ENCODE results near the gene PCDH8.
"Not testable (repeated sequence)": the region's sequence is repeated elsewhere in the genome, so short reads cannot be mapped to it uniquely, and the experiment has no call there.

PCDH8 gene

DNA sequence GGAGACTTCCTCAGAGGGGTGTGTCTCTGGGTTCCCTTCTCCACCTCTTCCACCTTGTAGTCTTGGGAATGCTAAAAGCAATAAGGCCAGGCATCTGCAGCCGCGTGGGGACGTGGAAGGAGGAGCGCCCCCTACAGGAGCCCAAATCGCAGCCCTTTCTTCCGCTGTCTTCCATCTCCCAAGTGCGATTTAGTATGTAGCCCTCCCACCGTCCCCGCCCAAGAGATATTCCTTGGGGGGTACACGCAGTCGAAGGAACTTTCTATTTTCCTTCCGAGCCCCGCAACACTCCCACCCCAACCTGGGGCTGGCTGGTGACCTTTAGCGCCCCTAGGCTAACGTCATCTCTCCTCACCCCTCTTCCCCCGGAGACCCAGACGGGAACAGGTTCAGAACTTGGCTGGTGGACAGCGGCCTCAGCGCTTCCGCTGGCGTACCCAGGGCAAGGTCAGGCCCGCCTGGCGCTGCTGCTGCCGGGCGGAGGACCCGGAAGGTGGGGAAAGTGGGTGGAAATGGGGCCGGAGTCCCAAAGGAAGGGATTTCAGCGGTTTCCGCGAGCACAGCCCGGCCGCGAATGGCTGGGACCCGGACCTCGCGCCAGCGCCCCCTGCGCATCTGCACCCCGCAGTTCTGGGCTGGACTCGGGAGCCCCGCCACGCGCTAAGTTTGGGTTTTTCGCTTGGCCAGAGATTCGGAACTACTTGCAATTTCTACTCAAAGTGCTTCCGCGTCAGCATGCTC, 2.1 kb upstream of the PCDH8 start:
- DNase-seq: peak; percentile 81

DNA sequence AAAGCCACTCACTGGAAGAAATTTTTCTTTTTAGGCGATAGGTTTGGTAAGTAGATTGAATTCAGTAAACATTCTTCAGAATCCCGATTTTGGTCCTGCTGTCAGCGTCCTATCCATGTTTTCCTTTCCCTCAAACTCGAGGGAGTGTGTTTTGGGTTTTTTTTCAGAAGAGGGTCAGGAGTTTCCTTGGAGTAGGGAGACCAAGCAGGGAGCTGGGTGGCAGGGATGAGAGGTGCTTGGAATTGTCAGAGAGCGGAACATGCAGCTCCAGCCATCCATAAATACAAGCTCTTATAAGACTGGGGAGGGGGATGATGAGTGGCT, 1.6 kb upstream of the PCDH8 start:
- DNase-seq: no peak

DNA sequence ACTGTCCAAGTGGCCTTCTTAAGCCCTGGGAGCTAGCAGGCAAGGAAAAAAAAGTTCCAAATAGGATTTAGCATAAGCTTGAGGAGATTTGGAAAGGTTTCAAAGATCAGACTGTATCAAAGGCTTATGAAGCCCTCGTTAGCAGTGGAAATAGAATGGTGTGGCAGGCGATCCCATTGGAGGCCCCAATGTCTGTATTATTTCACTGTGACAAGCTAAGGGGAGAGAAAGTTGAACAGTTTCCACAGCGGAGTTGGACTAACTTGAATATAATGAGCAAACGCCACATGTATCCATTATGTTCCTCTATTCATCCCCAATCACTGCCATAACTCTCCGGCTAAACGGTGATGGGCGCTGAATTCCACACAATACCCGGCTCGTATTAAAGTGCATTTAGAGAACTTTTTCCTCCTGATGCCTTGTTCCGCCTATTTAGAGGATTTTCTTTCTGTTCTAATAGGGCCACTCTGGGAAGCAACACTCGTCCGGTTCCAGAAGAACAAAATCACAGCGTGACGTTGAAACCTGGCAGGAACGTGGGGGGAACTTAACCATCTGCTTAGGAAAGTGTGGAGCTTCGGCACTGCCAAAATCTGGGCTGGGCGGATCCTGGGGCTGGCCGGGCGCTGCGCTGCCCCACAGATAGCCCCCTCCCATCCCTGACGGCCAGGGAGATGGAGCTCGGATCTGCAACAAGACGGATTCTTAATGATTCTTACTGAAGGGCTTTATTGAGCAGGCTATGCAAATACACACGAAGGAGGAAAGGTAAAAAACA, 1.0 kb upstream of the PCDH8 start:
- DNase-seq: no peak

DNA sequence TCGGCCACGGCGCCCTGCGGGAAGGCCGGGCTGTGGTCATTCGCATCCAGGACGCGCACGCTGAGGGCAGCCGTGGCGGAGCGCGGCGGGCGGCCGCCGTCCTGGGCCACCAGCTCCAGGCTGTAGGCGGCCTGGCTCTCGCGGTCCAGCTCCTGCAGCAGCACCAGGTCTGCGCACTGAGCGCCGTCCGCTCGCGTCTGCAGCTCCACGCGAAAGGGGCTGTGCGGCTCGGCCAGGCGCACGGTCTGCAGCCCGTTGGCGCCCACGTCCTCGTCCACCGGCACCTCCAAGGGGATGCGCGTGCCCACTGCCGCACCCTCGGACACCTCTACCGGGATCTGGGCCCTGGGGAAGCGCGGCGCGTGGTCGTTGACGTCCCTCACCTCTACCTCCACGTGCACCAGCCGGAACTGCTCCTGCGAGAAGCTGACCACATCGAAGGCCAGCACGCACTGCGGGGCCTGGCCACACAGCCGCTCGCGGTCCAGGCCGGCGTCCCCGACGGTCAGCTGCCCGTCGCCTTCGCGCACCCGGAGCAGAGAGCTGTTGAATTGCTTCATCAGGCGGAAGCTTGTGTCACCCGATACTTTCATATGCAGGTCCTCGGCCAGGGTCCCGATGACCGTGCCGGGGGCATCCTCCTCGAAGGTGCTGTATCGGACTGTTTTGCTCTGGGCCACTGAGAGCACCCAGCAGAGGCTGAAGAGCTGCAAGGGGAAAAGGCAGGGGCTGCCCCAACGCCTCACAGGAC, 583 bp downstream of the PCDH8 start:
- DNase-seq: no peak

DNA sequence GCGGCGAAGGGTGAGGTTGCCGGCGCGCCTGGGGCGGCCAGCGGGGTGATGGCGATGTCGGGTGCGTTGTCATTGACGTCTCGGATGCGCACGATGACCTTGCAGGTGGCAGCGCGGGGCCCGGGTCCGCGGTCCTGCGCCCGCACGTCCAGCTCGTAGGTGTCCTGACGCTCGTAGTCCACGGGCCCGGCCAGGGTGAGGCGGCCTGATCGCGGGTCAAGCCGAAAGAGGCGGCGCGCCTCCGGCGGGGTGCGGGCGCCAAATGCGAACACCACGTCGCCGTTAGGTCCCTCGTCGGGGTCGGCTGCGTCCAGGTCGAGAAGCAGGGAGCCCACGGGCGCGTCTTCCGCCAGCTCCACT, 1.1 kb downstream of the PCDH8 start:
- DNase-seq: no peak

DNA sequence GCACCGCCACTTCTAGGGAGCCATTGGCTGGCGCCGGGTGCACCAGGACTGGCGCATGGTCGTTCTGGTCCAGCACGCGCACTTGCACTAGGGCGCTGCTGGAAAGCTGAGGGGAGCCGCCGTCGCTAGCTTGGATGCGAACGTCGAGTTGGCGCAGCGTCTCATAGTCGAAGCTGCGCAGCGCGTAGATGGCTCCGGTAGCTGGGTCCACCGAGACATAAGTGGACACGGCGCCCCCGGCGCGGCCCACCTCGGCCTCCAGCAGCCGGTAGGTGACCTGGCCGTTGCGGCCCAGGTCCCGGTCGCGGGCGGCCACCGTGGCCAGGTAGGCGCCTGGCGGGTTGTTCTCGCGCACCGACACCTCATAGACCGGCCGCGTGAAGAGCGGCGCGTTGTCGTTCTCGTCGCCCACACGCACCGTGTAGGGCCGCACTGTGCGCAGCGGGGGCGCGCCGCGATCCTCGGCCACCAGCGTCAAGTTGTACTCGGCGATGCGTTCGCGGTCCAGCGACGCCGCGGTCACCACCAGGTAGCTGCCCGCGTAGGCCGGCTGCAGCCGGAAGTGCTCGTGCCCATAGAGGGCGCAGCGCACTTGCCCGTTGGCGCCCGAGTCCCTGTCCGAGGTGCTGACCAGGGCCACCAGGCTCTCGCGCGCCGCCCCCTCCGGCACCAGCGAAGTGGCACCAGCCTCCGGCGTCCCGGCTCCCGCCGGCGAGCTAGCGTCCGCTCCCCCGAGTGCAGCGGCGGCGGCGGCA, 1.7 kb downstream of the PCDH8 start:
- DNase-seq: peak; percentile 84

DNA sequence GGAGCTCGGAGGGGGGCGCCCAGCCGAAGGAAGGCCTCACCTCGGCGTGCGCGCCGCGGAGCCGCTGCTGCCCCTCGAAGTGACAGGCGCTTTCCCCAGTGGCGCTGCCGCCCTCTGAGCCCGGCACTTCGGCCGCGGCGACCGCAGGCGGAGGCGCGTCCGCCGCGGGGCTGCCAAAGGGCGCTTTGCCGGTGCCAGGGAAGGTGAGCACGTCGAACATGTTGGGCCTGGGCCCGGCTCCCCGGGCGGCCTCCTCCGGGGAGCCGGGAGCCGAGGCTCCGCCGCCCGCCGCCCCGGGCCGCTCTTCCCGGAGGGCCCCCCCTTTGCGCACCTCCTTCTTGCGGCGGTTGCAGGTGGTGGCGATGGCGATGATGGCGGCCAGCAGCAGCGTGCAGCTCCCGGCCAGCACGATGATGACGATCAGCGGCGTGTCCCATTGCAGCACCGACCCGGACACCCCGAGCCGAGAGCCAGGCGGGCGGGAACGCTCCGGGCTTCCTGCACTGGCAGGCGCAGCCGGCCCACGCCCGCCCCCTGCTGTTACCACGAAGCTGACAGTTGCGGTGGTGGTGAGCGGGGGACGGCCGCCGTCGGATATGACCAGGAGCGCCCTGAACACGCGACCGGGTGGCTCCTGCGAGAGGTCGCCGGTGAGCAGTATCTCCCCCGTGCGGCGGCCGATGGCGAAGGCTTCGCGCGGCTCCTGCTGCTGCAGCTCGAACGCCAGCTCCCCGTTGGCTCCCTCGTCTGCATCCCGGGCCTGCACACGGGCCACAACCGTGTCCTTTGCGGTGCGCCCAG, 2.5 kb downstream of the PCDH8 start:
- peak; percentile 62 for DNase-seq

DNA sequence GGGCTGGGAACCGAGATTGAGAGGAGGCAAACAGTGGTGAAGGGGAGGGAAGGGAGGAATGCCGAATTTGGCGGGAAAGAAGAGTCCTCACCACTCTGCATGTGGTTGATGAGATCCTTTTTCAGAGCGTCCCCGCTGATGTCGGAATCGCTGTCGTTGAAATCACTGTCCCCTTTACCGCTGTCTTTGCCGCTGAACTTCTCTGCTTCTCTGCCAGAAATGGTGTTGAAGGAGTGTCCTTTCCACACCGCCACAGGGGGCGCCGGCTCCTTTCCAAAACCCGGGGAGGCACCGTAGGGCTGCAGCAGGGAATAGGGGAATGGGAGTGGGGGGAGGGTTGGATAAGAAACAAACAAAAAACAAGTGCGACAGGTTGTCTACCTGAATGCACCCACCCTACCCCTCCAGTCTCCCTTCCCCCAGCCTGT, 3.1 kb downstream of the PCDH8 start:
- peak; percentile 54 for DNase-seq

DNA sequence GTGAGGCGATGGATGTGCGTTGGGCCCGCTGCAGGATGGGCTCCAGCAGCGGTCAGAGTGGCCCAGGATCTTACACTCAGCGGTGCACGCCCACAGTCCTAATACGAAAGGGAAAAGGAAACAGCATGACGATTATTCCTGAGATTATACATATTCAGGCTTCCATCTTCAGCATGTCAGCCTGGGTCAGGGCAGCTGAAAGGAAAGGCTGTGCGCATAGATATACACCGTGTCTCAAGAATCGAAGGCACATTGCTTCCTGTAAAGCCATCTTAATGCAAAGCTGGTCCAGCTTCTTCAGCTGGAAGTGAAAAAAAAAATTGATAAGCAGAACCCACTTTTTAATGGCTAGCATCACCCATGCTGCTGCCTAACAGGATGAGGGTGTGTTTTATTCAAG, 3.6 kb downstream of the PCDH8 start:
- no peak for DNase-seq

DNA sequence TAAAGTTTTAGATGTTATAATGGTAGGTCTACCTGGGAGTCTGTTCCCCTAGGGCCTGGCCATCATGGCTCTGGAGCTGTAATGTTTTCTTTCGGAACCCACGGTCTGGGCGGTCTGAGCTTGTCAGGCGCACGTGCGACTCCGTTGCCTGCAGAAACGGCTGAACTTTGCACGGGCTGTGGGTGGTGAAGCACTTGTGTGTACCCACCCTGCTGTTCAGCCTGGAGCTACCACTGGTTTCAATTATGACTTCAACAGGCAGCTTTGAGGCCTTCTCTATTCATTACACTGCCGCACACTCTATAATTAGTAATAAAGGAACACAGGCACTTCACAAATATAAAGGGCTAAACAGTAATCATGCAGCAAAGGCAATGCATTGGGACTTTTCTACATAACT, 6.0 kb downstream of the PCDH8 start:
- no peak for DNase-seq

DNA sequence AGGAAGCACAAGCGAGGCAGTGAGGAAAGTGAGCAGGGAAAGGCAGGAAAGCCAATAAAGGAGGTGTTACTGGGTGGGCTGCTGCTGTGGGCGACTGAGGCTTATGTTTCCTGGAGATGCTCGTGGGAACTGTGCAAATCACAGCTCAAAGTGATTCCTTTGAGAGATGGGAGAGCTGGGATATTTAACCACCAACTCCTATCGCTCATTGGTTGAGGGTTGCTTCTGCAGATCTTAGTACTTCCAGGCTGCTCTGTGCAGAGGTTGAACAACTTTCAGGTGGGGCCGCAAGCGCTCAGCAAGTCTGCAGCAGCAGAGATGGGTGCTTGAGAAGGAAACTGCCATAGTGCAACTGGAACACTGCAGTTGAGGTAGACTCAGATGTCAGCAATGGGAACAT, 8.4 kb downstream of the PCDH8 start:
- DNase-seq: no peak

DNA sequence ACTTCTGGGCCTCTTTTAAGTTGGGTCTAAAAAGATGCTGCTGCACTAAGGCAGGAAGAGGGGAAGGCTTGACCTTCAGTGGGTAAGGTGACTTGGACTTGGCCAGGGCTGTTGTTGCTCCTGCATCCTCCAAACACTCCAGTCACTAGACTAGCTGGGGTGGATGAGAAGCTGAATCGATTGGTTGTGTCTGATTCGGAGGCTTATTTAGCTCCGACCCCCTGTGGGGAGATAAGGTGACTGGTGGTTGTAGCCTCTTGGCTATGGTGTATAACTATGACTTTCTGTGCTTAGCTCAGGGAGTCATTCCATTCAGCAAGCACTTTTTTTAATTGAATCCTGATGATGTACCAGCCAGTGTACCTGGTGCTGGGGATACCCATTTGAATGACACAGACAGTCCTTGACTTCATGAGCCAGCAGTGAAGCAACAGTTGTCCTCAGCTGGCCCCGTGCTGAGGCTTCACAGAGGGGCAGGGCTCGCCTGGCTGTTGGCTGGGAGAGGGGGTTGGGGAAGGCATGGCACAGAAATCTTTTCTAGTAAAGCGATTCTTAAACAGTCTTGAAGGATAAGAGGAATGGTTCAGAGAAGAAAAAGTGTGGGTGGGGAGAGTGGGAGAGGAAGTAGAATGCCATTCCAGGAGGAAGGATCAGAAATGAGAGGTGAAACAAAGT, 9.9 kb downstream of the PCDH8 start:
- DNase-seq: no peak

DNA sequence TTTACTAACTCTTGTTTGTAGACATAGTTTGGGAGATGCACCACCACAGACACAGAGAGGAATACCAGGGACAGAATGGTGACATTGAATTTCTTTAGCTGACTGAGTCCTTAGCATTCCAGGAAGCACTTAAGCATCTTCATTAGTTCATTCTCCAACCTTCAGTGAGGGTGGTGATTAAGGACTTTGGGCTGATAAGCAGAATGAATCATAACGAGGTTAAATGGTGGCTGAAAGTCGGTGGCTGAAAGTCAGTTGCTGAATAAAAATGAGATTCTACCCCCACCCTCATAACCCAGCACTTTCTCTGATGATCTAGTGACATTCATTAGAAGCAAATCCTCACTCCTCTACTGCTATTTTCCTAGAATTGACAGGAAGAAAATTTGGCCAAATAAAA, 10.6 kb downstream of the PCDH8 start:
- no peak for DNase-seq

DNA sequence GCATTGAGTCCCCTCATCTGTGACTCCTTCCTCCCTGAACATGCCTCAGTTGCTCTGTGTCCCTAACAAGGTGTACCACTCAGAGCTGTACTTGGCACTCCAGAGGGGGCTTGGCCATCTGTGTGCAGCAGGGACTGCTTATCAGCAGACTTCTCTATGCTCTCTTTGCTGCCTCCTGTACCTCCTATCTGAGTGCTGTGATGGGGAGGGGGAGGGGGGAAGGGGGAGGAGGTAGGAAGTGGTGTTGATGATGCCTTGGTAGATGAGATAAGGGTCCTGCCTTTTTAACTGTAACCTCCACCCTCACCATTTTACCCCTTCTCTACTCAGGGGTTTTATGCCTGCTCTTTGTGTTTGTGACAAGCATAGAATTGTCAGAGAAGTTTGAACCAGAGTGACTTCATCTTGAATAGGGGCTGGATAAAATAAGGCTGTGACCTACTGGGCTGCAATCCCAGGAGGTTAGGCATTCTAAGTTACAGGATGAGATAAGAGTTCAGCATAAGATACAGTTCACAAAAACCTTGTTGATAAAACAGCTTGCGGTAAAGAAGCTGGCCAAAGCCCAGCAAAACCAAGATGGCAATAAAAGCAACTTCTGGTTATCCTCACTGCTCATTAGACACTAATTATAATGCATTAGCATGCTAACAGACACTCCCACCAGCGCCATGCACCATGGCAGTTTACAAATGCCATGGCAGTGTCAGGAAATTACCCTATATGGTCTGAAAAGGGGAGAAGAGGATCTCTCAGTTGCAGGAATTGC, 13.2 kb downstream of the PCDH8 start:
- no peak for DNase-seq

DNA sequence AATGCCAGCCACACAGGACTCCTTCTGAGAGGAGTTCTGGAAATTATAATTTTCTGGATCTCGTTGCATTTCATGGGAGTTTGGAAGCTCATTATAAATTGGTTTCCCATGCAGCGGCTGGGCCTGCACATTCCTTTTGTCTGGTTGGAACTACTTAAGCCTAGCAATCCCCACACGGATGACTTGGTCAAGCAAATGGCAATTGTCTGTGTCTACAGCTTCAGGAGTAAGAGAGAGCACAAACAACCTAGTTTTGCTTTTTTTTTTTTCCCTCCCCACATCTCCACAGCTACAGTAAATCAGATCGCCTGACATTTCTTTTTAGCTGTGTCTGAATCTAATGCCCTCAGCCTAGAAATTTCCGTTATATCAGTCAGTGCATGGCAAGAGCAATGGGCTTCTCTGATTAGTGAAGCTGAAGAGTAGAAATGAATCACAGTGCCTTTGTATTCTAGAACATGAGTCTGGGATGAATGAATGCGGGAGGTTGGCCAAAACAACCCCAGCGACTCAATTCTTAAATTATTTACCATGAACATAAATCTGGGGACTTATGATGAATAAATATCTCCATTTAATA, 15.1 kb downstream of the PCDH8 start:
- no peak for DNase-seq

DNA sequence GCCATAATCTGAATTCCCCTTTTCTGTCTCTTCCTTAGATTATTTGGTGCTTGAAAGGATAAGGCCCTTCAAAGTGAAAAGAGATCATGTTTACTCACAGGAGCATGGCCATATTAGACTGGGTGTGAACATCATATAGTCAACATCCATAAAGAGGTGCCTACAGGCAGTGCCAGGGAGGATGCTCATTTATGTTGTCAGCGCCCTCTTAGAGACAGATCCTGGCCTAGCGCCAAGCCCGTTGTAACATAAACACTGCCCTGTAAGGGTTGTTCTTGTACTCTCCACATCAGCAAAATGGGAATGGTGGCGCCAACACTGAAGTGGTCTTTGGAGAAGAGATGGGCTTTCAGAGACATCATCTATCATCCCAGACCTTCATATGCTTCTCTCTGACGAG, 16.1 kb downstream of the PCDH8 start:
- no peak for DNase-seq

DNA sequence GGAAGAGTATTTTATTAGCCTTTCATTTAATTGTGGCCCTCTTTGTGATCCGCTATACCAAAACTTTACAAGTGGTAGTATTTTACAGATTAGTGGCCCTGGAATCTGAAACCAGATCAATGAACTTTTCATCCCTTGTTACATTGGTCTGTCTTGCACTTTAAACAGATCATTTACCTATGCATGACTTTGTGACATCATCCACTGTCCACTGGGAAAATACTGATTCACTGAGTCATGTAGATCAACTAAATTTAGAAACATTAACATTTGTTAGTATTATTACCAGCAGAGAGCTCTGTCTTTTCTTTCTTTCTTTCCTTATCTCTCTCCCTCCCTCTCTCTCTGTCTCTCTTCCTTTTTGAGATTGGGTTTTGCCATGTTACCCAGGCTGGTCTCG, 17.5 kb downstream of the PCDH8 start:
- DNase-seq: no peak

DNA sequence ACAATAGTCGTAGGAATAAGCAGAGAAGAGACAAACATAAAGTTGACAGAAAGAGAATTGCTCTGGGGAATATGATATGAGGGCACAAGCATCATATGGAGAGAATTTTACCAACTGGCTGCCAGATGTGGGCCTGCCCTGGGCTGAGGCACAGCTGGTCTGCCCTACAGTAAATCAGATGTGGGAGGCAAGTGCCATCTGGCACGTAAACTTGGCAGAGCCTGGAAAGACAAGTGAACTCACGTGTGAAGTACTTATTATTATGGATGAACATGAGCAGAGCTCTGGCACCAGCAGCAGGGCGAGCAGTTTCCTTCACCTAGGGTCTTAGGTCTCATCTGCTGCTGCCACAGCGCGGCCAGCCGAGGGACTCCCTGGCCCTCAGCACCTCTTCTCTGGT, 20.6 kb downstream of the PCDH8 start:
- no peak for DNase-seq

DNA sequence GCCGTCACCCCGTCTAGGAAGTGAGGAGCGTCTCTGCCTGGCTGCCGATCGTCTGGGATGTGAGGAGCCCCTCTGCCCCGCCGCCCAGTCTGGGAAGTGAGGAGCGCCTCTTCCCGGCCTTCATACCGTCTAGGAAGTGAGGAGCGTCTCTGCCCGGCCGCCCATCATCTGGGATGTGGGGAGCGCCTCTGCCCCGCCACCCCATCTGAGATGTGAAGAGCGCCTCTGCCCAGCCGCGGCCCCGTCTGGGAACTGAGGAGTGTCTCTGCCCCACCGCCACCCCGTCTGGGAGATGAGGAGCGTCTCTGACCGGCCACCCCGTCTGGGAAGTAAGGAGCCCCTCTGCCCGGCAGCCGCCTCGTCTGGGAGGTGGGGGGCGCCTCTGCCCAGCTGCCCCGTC, 30.6 kb downstream of the PCDH8 start:
- not testable (repeated sequence) for DNase-seq

DNA sequence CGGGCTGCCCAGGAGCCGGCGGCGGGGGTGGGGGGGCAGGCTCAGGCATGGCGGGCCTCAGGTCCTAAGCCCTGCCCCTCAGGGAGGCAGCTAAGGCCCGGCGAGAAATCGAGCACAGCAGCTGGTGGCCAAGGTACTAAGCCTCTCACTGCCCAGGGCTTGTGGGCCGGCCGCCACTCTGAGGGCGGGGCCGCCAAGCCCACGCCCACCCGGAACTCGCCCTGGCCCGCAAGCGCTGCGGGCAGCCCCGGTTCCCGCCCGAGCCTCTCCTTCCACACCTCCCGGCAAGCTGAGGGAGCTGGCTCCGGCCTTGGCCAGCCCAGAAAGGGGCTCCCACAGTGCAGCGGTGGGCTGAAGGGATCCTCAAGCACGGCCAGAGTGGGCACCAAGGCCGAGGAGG, 33.1 kb downstream of the PCDH8 start:
- no peak for DNase-seq

DNA sequence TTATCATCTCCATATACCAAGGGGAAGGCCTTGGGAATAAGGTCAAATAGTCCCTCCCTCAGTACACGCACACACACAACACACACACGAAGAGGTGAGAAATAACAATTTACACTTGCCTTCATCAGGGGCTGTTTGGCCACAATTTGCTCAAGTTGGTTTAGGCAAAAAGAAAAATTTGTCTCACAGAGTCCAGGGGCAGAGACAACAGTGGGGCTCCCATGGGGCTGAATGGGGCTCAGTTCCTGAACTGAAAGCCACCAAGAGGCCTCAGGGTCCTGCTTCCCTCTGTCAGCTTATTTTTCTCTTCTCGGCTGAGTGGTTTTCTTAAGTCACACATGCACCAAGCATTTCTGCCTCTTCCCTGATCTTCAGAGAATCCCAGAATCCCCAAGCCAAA, 35.5 kb downstream of the PCDH8 start:
- DNase-seq: no peak

Measured in hematopoietic multipotent progenitor cell treated with erythropoietin and hydrocortisone succinate and interleukin-3 and kit ligand, for 6 days (in vitro differentiated cells).